Activated CD4-positive, alpha-beta T cell treated with anti-CD3 and anti-CD28 coated beads, Interleukin-2, amount 10 ng/mL, durations not matched to agents 7 days and 5 days (primary cell): ENCODE measurements around the gene ZNF221. TPM values are rescaled to one million over a fixed set of nuclear protein-coding genes. Genes with fewer than 3 reads are reported as not detected.

Source experiments
- CTCF ChIA-PET: fragments of 350-600 bp; sonication (Branson Sonifier 250); formaldehyde crosslinking; loops from one replicate; lab custom pipeline; 2021; ENCODE audit warnings: antibody characterized with exemption; lab: Charles Lee
- POLR2A ChIA-PET: fragments of 350-600 bp; sonication (Branson Sonifier 250); formaldehyde crosslinking; loops from one replicate; lab custom pipeline; 2021; ENCODE audit warnings: antibody characterized with exemption; lab: Charles Lee
- DNase-seq: peaks from one replicate; pipeline ENCODE4 v3.0.0-alpha.2; 2020
- H3K27ac Mint-ChIP-seq: one replicate; pipeline ENCODE4 v1.8.0; 2021; ENCODE audit warnings: mild to moderate bottlenecking, moderate library complexity, mixed read lengths
- H3K27me3 Mint-ChIP-seq: one replicate; pipeline ENCODE4 v1.8.0; 2021; ENCODE audit warnings: mixed read lengths
- H3K36me3 Mint-ChIP-seq: one replicate; pipeline ENCODE4 v1.8.0; 2021; ENCODE audit warnings: low read depth, mixed read lengths
- H3K4me1 Mint-ChIP-seq: one replicate; pipeline ENCODE4 v1.8.0; 2021; ENCODE audit warnings: mixed read lengths
- H3K4me3 Mint-ChIP-seq: one replicate; pipeline ENCODE4 v1.8.0; 2021; ENCODE audit warnings: mild to moderate bottlenecking, moderate library complexity, mixed read lengths
- H3K9me3 Mint-ChIP-seq: one replicate; pipeline ENCODE4 v1.8.0; 2021; ENCODE audit warnings: mixed read lengths
- total RNA-seq, 2 experiments: library from RNA; stranded (reverse); gene quantifications; one replicate each; pipeline ENCODE4 v1.2.3, GENCODE V29; 2021

Gene ZNF221
- total RNA-seq, 2 experiments from 2014 or later, result 0.99 to 1.0 TPM

GRCh38 chr19:43976732-43977131 is 25.7 kb downstream of the ZNF221 start:
- Mint-ChIP-seq H3K36me3 (peaks cover 3% of the 10 kb centered on the region), H3K27ac (no peak overlapping the region), H3K4me3 (no peak overlapping the region), H3K4me1 (no peaks in the 10 kb centered on the region), H3K27me3 (no peaks in the 10 kb centered on the region), H3K9me3 (peaks cover 40% of the 10 kb centered on the region)
- no peak for DNase-seq
- ChIA-PET POLR2A (no interaction called here), CTCF (no interaction called here)

GRCh38 chr19:43983544-43983911 is 32.5 kb downstream of the ZNF221 start:
- CTCF ChIA-PET, result no interaction called here
- Mint-ChIP-seq H3K27ac (peak overlapping the region; percentile 62), H3K4me3 (peak overlapping the region; percentile 56)

GRCh38 chr19:43983912-43984686 is 33.1 kb downstream of the ZNF221 start, which contains the start of gene ZNF155:
Gene ZNF155 (plus strand): TSS chr19:43984188. CDS start chr19:43988544, 4,356 bp downstream.
- H3K4me3 Mint-ChIP-seq, result peak within 1 kb of the TSS; percentile 92
- peaks cover 26% of the 10 kb centered on the region for H3K36me3 Mint-ChIP-seq
- ChIA-PET POLR2A (no interaction called here), CTCF (no interaction called here)
- peaks cover 15% of the 10 kb centered on the region for H3K4me1 Mint-ChIP-seq
- H3K9me3 Mint-ChIP-seq, result peaks cover 23% of the 10 kb centered on the region
- DNase-seq, result peak; percentile 74
- H3K27me3 Mint-ChIP-seq, result no peaks in the 10 kb centered on the region
- peak within 1 kb of the TSS; percentile 96 for H3K27ac Mint-ChIP-seq

More at GRCh38 chr19:43983544-43983911, 32.5 kb downstream of the ZNF221 start:
- H3K27me3 Mint-ChIP-seq, result no peaks in the 10 kb centered on the region
- H3K9me3 Mint-ChIP-seq, result peaks cover 18% of the 10 kb centered on the region
- H3K36me3 Mint-ChIP-seq, result peaks cover 20% of the 10 kb centered on the region
- DNase-seq, result no peak
- POLR2A ChIA-PET, result no interaction called here
- peaks cover 15% of the 10 kb centered on the region for H3K4me1 Mint-ChIP-seq

GRCh38 chr19:43984687-43985000 is 33.6 kb downstream of the ZNF221 start:
- ChIA-PET CTCF (interaction anchor here (1.2 kb wide), 1 partner anchor 16 kb away, joined by 3 read pairs; no protein-coding TSS in a partner anchor), POLR2A (interaction anchor here (0.6 kb wide), 1 partner anchor 269 kb away, joined by 5 read pairs; no protein-coding TSS in a partner anchor)
- Mint-ChIP-seq H3K36me3 (peaks cover 31% of the 10 kb centered on the region), H3K9me3 (peaks cover 24% of the 10 kb centered on the region), H3K4me3 (peak overlapping the region; percentile 92), H3K27me3 (no peaks in the 10 kb centered on the region), H3K27ac (peak overlapping the region; percentile 96), H3K4me1 (peaks cover 15% of the 10 kb centered on the region)
- DNase-seq, result peak; percentile 7

GRCh38 chr19:43997631-43998290 is 46.7 kb downstream of the ZNF221 start:
- H3K9me3 Mint-ChIP-seq, result peaks cover 40% of the 10 kb centered on the region
- H3K27me3 Mint-ChIP-seq, result peaks cover 1% of the 10 kb centered on the region
- no peak overlapping the region for H3K4me3 Mint-ChIP-seq
- peaks cover 10% of the 10 kb centered on the region for H3K4me1 Mint-ChIP-seq
- CTCF ChIA-PET, result no interaction called here
- peaks cover 53% of the 10 kb centered on the region for H3K36me3 Mint-ChIP-seq
- no peak overlapping the region for H3K27ac Mint-ChIP-seq
- POLR2A ChIA-PET, result no interaction called here
- DNase-seq, result no peak

- POLR2A ChIA-PET, result no interaction called here
- H3K9me3 Mint-ChIP-seq, result peaks cover 39% of the 10 kb centered on the region
Observed at GRCh38 chr19:44002212-44002565, 51.2 kb downstream of the ZNF221 start.

GRCh38 chr19:44002566-44003460 is 51.8 kb downstream of the ZNF221 start, which contains the start of gene ZNF230:
Gene ZNF230 (plus strand): TSS chr19:44002957. CDS start chr19:44007079, 4,122 bp downstream.
- peak; percentile 90 for DNase-seq
- Mint-ChIP-seq H3K9me3 (peaks cover 44% of the 10 kb centered on the region), H3K4me1 (peaks cover 19% of the 10 kb centered on the region), H3K36me3 (peaks cover 35% of the 10 kb centered on the region), H3K4me3 (peak within 1 kb of the TSS; percentile 98), H3K27ac (peak within 1 kb of the TSS; percentile 97), H3K27me3 (peaks cover 1% of the 10 kb centered on the region)
- ChIA-PET POLR2A (no interaction called here), CTCF (interaction anchor here (0.6 to 1.6 kb wide), 3 partner anchors 47 to 92 kb away, joined by 3 to 7 read pairs (median 4); no protein-coding TSS in a partner anchor)

More at GRCh38 chr19:44002212-44002565, 51.2 kb downstream of the ZNF221 start:
- peaks cover 1% of the 10 kb centered on the region for H3K27me3 Mint-ChIP-seq
- no peak for DNase-seq
- H3K4me3 Mint-ChIP-seq, result peak overlapping the region; percentile 98
- peaks cover 34% of the 10 kb centered on the region for H3K36me3 Mint-ChIP-seq
- CTCF ChIA-PET, result interaction anchor here (0.6 to 1.6 kb wide), 3 partner anchors 23 to 93 kb away, joined by 4 to 7 read pairs (median 4); partner anchors contain the start of gene ZNF222
- H3K27ac Mint-ChIP-seq, result peak overlapping the region; percentile 97
- peaks cover 19% of the 10 kb centered on the region for H3K4me1 Mint-ChIP-seq

- H3K36me3 Mint-ChIP-seq, result peaks cover 40% of the 10 kb centered on the region
- DNase-seq, result peak; percentile 9
- H3K4me1 Mint-ChIP-seq, result peaks cover 19% of the 10 kb centered on the region
- peak overlapping the region; percentile 98 for H3K4me3 Mint-ChIP-seq
- peaks cover 1% of the 10 kb centered on the region for H3K27me3 Mint-ChIP-seq
- POLR2A ChIA-PET, result interaction anchor here (0.7 kb wide), 2 partner anchors 25 to 53 kb away, joined by 3 read pairs; partner anchors contain the start of gene ZNF221
- peak overlapping the region; percentile 97 for H3K27ac Mint-ChIP-seq
- H3K9me3 Mint-ChIP-seq, result peaks cover 45% of the 10 kb centered on the region
- CTCF ChIA-PET, result interaction anchor here (0.6 to 1.2 kb wide), 3 partner anchors 46 to 110 kb away, joined by 3 to 5 read pairs (median 3); partner anchors contain the start of gene ZNF45
Observed at GRCh38 chr19:44003461-44004009, 52.5 kb downstream of the ZNF221 start.

- POLR2A ChIA-PET, result no interaction called here
- Mint-ChIP-seq H3K9me3 (peaks cover 56% of the 10 kb centered on the region), H3K4me1 (peaks cover 19% of the 10 kb centered on the region), H3K4me3 (no peak overlapping the region), H3K36me3 (peaks cover 61% of the 10 kb centered on the region), H3K27me3 (no peaks in the 10 kb centered on the region), H3K27ac (no peak overlapping the region)
- CTCF ChIA-PET, result no interaction called here
- no peak for DNase-seq
Observed at GRCh38 chr19:44005973-44006372, 54.9 kb downstream of the ZNF221 start.

- no peak overlapping the region for H3K4me3 Mint-ChIP-seq
- H3K27ac Mint-ChIP-seq, result no peak overlapping the region
- DNase-seq, result no peak
- H3K9me3 Mint-ChIP-seq, result peaks cover 60% of the 10 kb centered on the region
- H3K36me3 Mint-ChIP-seq, result peaks cover 72% of the 10 kb centered on the region
- H3K27me3 Mint-ChIP-seq, result no peaks in the 10 kb centered on the region
- peaks cover 12% of the 10 kb centered on the region for H3K4me1 Mint-ChIP-seq
- ChIA-PET POLR2A (no interaction called here), CTCF (interaction anchor here (0.6 kb wide), 1 partner anchor 205 kb away, joined by 3 read pairs; no protein-coding TSS in a partner anchor)
Observed at GRCh38 chr19:44007473-44007872, 56.4 kb downstream of the ZNF221 start.

- Mint-ChIP-seq H3K9me3 (peaks cover 76% of the 10 kb centered on the region), H3K27me3 (no peaks in the 10 kb centered on the region), H3K4me3 (no peak overlapping the region), H3K4me1 (no peaks in the 10 kb centered on the region), H3K36me3 (peaks cover 72% of the 10 kb centered on the region), H3K27ac (no peak overlapping the region)
- DNase-seq, result no peak
- ChIA-PET POLR2A (no interaction called here), CTCF (no interaction called here)
Observed at GRCh38 chr19:44010468-44010867, 59.4 kb downstream of the ZNF221 start.
